DND-41 (cell line): ENCODE results near the gene HPCAL1.

Experiments
- ATAC-seq: fragments of 200-7000 bp; cut with Tn5 transposase; 3 replicates; pipeline ENCODE4 v1.9.1; 2021; ENCODE audit warnings: low read depth; ENCODE audit not compliant: insufficient read depth
- DNase-seq: peaks from one replicate; pipeline ENCODE4 v3.0.0-alpha.2; 2020
- H2AFZ ChIP-seq: 2 replicates; pipeline ENCODE4 v1.6.0; 2012; ENCODE audit warnings: low read depth, low read length
- H3K27ac ChIP-seq: 2 replicates; pipeline ENCODE4 v1.5.1; 2012; ENCODE audit warnings: low read length, inconsistent platforms
- H3K27me3 ChIP-seq: fragments of 200-600 bp; sonication (generic); 2 replicates; pipeline ENCODE4 v1.6.0; 2012; ENCODE audit warnings: low read length, mild to moderate bottlenecking, inconsistent platforms; ENCODE audit not compliant: insufficient read depth, poor library complexity
- H3K36me3 ChIP-seq: 2 replicates; pipeline ENCODE4 v1.5.1; 2012; ENCODE audit warnings: low read length, inconsistent platforms; ENCODE audit not compliant: insufficient read depth
- H3K4me1 ChIP-seq: 2 replicates; pipeline ENCODE4 v1.5.1; 2012; ENCODE audit warnings: mild to moderate bottlenecking, low read length; ENCODE audit not compliant: insufficient read depth
- H3K4me2 ChIP-seq: 2 replicates; pipeline ENCODE4 v1.6.0; 2012; ENCODE audit warnings: mild to moderate bottlenecking, moderate library complexity, low read length, inconsistent platforms; ENCODE audit not compliant: insufficient read depth
- H3K4me3 ChIP-seq, 2 experiments: fragments of 200-600 bp in 1 of 2; shearing (Covaris generic) in 1 of 2; 2 replicates each; pipeline ENCODE4 v1.5.1; 2012 to 2016; ENCODE audit warnings: inconsistent platforms in 2 of 2, low read length in 2 of 2, mild to moderate bottlenecking in 2 of 2, low read depth in 1 of 2, moderate library complexity in 1 of 2
- H3K79me2 ChIP-seq: 2 replicates; pipeline ENCODE4 v1.6.0; 2012; ENCODE audit warnings: low read length, inconsistent platforms; ENCODE audit not compliant: insufficient read depth
- H3K9ac ChIP-seq: 2 replicates; pipeline ENCODE4 v1.6.0; 2012; ENCODE audit warnings: low read depth, mild to moderate bottlenecking, inconsistent platforms, low read length, moderate library complexity
- H3K9me3 ChIP-seq: 2 replicates; pipeline ENCODE4 v1.5.1; 2012; ENCODE audit warnings: low read length, moderate library complexity, mild to moderate bottlenecking, inconsistent platforms; ENCODE audit not compliant: insufficient read depth, severe bottlenecking
- H4K20me1 ChIP-seq: 2 replicates; pipeline ENCODE4 v1.6.0; 2012; ENCODE audit warnings: low read length; ENCODE audit not compliant: insufficient read depth
- CTCF ChIP-seq: IDR thresholded peaks from 2 replicates; pipeline ENCODE4 v1.5.1; 2012; ENCODE audit warnings: borderline replicate concordance, low read length, moderate library complexity, mild to moderate bottlenecking; ENCODE audit not compliant: poor library complexity, severe bottlenecking; ENCODE audit errors: extremely low read depth
- EZH2 ChIP-seq: IDR thresholded peaks from 3 replicates; pipeline ENCODE4 v1.6.1; 2012; ENCODE audit warnings: borderline replicate concordance, low read depth, mild to moderate bottlenecking, moderate library complexity, low read length, inconsistent platforms; ENCODE audit not compliant: severe bottlenecking

The HPCAL1 gene

GRCh38 chr2:10336283-10336682 is 33.6 kb downstream of the HPCAL1 start:
- H3K79me2 ChIP-seq: no peaks in the 10 kb centered on the region
- no peak overlapping the region for H2AFZ ChIP-seq
- no peaks in the 10 kb centered on the region for H3K27me3 ChIP-seq
- H3K4me1 ChIP-seq: peaks cover 7% of the 10 kb centered on the region
- no peak overlapping the region for H3K27ac ChIP-seq
- ATAC-seq: no peak
- no peak overlapping the region for H3K4me2 ChIP-seq
- TF ChIP-seq CTCF (no peak), EZH2 (no peak)
- no peaks in the 10 kb centered on the region for H3K36me3 ChIP-seq
- H4K20me1 ChIP-seq: peaks cover 21% of the 10 kb centered on the region; the same call in 1 of the 2 replicates
- H3K9ac ChIP-seq: no peak overlapping the region
- DNase-seq: no peak
- H3K4me3 ChIP-seq: no peak overlapping the region
- H3K9me3 ChIP-seq: no peaks in the 10 kb centered on the region

GRCh38 chr2:10337449-10338269 is 35.0 kb downstream of the HPCAL1 start:
- H2AFZ ChIP-seq: no peak overlapping the region
- no peak overlapping the region for H3K27ac ChIP-seq
- no peaks in the 10 kb centered on the region for H3K36me3 ChIP-seq
- no peak overlapping the region for H3K4me2 ChIP-seq
- ATAC-seq: no peak
- H3K27me3 ChIP-seq: no peaks in the 10 kb centered on the region
- no peak for DNase-seq
- peaks cover 18% of the 10 kb centered on the region for H4K20me1 ChIP-seq
- no peak for TF ChIP-seq CTCF
- no peak for TF ChIP-seq EZH2
- H3K4me3 ChIP-seq: no peak overlapping the region
- H3K4me1 ChIP-seq: no peaks in the 10 kb centered on the region
- H3K79me2 ChIP-seq: no peaks in the 10 kb centered on the region
- H3K9me3 ChIP-seq: no peaks in the 10 kb centered on the region
- no peak overlapping the region for H3K9ac ChIP-seq

GRCh38 chr2:10338270-10339188 is 35.8 kb downstream of the HPCAL1 start:
- ATAC-seq: no peak
- Histone ChIP-seq H3K27me3 (no peaks in the 10 kb centered on the region), H4K20me1 (peaks cover 26% of the 10 kb centered on the region), H3K9ac (no peak overlapping the region), H3K36me3 (no peaks in the 10 kb centered on the region), H3K4me1 (no peaks in the 10 kb centered on the region), H3K4me2 (no peak overlapping the region), H3K9me3 (no peaks in the 10 kb centered on the region), H2AFZ (no peak overlapping the region), H3K79me2 (no peaks in the 10 kb centered on the region), H3K4me3 (no peak overlapping the region), H3K27ac (no peak overlapping the region)
- DNase-seq: no peak
- no peak for TF ChIP-seq CTCF
- no peak for TF ChIP-seq EZH2
